IMR-90 (cell line): Measurements from ENCODE around the gene PNPLA1.

Experiments
- BHLHE40 ChIP-seq: fragments of 150-350 bp; IDR thresholded peaks from 2 replicates; pipeline ENCODE4 v1.6.1; 2016; ENCODE audit warnings: mild to moderate bottlenecking, low read depth, low read length
- CEBPB ChIP-seq: IDR thresholded peaks from 2 replicates; pipeline ENCODE4 v1.6.1; 2012; ENCODE audit warnings: low read depth, low read length, improper control_type of control experiment
- CTCF ChIP-seq: conservative IDR thresholded peaks from 2 replicates; pipeline ENCODE4 v1.5.1; 2012; ENCODE audit warnings: mild to moderate bottlenecking, low read depth, low read length, improper control_type of control experiment
- FOS ChIP-seq: fragments of 150-350 bp; IDR thresholded peaks from 2 replicates; pipeline ENCODE4 v1.6.1; 2016; ENCODE audit warnings: low read depth, low read length
- MAFK ChIP-seq: IDR thresholded peaks from 2 replicates; pipeline ENCODE4 v1.6.1; 2012; ENCODE audit warnings: low read depth, low read length, improper control_type of control experiment
- MAZ ChIP-seq: IDR thresholded peaks from 2 replicates; pipeline ENCODE4 v1.6.1; 2012; ENCODE audit warnings: low read depth, mild to moderate bottlenecking, low read length, improper control_type of control experiment, moderate library complexity, borderline replicate concordance
- MXI1 ChIP-seq: IDR thresholded peaks from 2 replicates; pipeline ENCODE4 v1.6.1; 2012; ENCODE audit warnings: low read depth, mild to moderate bottlenecking, low read length, moderate library complexity, borderline replicate concordance
- NFE2L2 ChIP-seq: fragments of 150-350 bp; IDR thresholded peaks from 2 replicates; pipeline ENCODE4 v1.6.1; 2016; ENCODE audit warnings: low read depth, mild to moderate bottlenecking, low read length
- POLR2A ChIP-seq: IDR thresholded peaks from 2 replicates; pipeline ENCODE4 v1.6.1; 2012; ENCODE audit warnings: mild to moderate bottlenecking, low read depth, low read length
- RAD21 ChIP-seq: IDR thresholded peaks from 2 replicates; pipeline ENCODE4 v1.6.1; 2012; ENCODE audit warnings: low read length, improper control_type of control experiment
- RCOR1 ChIP-seq: IDR thresholded peaks from 2 replicates; pipeline ENCODE4 v1.6.1; 2012; ENCODE audit warnings: mild to moderate bottlenecking, low read length, improper control_type of control experiment; ENCODE audit not compliant: insufficient replicate concordance
- SMC3 ChIP-seq: fragments of 150-350 bp; IDR thresholded peaks from 2 replicates; pipeline ENCODE4 v1.6.1; 2016; ENCODE audit warnings: low read depth, mild to moderate bottlenecking, antibody characterized with exemption, low read length, moderate library complexity
- USF2 ChIP-seq: fragments of 150-350 bp; IDR thresholded peaks from 2 replicates; pipeline ENCODE4 v1.6.1; 2017; ENCODE audit warnings: mild to moderate bottlenecking, antibody characterized with exemption, low read length, low read depth
- TF ChIP-seq, protein P1 (sequence below): fragments of 150-350 bp; IDR thresholded peaks from 2 replicates; pipeline ENCODE4 v1.6.1; 2016; ENCODE audit warnings: low read depth, mild to moderate bottlenecking, low read length, moderate library complexity, borderline replicate concordance

DNA sequence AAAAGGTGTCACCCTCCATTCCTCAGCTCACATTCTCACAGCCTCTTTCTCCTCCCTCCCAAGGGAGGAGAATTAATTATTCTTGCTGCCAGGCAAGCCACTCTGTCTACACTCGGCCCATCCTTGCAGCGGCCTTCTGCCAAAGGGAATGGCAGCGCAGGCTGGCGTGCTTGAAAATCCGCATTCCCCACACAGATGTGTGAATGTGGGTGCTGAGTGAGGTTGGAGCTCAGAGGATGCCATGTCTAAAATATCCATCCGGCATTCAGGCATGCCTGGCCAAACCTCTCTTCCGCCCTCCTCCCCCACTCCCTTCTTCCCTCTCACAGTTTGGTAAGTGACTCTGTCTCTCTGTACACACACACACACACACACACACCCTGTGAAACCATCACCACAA lies 27.7 kb downstream of the PNPLA1 start:
- no peak for TF ChIP-seq RAD21
- TF ChIP-seq CTCF: no peak
- TF ChIP-seq BHLHE40: no peak
- no peak for TF ChIP-seq POLR2A
- TF ChIP-seq CEBPB: no peak
- no peak for TF ChIP-seq MAZ
- no peak for TF ChIP-seq RCOR1
- TF ChIP-seq SMC3: no peak
- TF ChIP-seq, protein P1, sequence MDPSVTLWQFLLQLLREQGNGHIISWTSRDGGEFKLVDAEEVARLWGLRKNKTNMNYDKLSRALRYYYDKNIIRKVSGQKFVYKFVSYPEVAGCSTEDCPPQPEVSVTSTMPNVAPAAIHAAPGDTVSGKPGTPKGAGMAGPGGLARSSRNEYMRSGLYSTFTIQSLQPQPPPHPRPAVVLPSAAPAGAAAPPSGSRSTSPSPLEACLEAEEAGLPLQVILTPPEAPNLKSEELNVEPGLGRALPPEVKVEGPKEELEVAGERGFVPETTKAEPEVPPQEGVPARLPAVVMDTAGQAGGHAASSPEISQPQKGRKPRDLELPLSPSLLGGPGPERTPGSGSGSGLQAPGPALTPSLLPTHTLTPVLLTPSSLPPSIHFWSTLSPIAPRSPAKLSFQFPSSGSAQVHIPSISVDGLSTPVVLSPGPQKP: no peak
- TF ChIP-seq FOS: no peak
- no peak for TF ChIP-seq USF2
- TF ChIP-seq MXI1: no peak
- no peak for TF ChIP-seq MAFK
- no peak for TF ChIP-seq NFE2L2
